Activated naive CD4-positive, alpha-beta T cell treated with anti-CD3 and anti-CD28 coated beads, Interleukin-2, amount 50 U/mL, for 24 hours (primary cell): ENCODE results near the gene PAGE3.

Source experiments
- H3K27ac Mint-ChIP-seq: one replicate; pipeline ENCODE4 v1.8.0; 2021; ENCODE audit warnings: mild to moderate bottlenecking, mixed read lengths
- H3K27me3 Mint-ChIP-seq: one replicate; pipeline ENCODE4 v1.8.0; 2021; ENCODE audit warnings: mixed read lengths
- H3K36me3 Mint-ChIP-seq: one replicate; pipeline ENCODE4 v1.8.0; 2021; ENCODE audit warnings: mixed read lengths
- H3K4me1 Mint-ChIP-seq: one replicate; pipeline ENCODE4 v1.8.0; 2021; ENCODE audit warnings: mixed read lengths
- H3K4me3 Mint-ChIP-seq: one replicate; pipeline ENCODE4 v1.8.0; 2021; ENCODE audit warnings: mild to moderate bottlenecking, mixed read lengths
- H3K9me3 Mint-ChIP-seq: one replicate; pipeline ENCODE4 v1.8.0; 2021; ENCODE audit warnings: mixed read lengths

The PAGE3 gene

DNA sequence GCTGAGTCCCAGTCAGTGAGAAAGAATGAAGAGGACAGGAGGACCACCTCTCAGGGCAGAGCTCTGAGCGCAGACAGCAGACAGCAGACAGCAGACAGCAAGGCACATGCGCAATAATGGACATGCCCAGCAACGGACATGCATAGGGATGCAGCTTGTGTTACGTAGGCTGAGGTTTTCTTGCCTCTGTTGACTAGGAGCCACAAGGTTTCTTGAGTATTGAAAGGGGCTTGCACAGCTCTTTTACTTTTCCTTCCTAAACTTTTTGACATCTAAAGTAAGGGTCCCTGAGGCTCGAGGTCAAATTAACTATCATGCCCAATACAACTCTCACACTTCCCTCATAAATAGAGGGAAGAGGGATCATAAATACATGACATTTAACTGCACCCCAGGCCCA lies at the start of gene PAGE3:
Gene PAGE3 (minus strand): TSS at position 101 of the 400 bp plus-strand sequence. CDS start 1,013 bp downstream, outside the sequence.
- H3K27ac Mint-ChIP-seq, result no peak within 1 kb of the TSS
- no peaks in the 10 kb centered on the region for H3K9me3 Mint-ChIP-seq
- no peaks in the 10 kb centered on the region for H3K4me1 Mint-ChIP-seq
- no peaks in the 10 kb centered on the region for H3K36me3 Mint-ChIP-seq
- H3K27me3 Mint-ChIP-seq, result no peaks in the 10 kb centered on the region
- no peak within 1 kb of the TSS for H3K4me3 Mint-ChIP-seq

- Mint-ChIP-seq H3K4me1 (no peaks in the 10 kb centered on the region), H3K9me3 (no peaks in the 10 kb centered on the region), H3K4me3 (no peak overlapping the region), H3K36me3 (no peaks in the 10 kb centered on the region), H3K27me3 (no peaks in the 10 kb centered on the region), H3K27ac (no peak overlapping the region)
Observed at GRCh38 chrX:55312655-55313054, 47.9 kb upstream of the PAGE3 start.

DNA sequence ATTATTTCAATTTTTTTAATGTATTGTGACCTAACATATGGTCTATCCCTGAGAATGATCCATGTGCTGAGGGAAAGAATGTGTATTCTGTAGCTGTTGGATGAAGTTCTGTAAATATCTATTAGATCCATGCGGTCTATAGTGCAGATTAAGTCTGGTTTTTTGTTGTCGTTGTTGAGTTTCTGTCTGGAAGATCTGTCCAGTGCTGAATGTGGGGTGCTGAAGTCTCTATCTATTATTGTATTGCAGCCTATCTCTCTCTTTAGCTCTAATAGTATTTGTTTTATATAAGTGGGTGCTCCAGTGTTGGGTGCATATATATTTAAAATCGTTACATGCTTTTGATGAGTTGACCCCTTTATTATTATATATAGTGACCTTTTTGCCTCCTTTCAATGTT lies 26.2 kb upstream of the PAGE3 start:
- no peak overlapping the region for H3K4me3 Mint-ChIP-seq
- no peaks in the 10 kb centered on the region for H3K36me3 Mint-ChIP-seq
- H3K4me1 Mint-ChIP-seq, result no peaks in the 10 kb centered on the region
- H3K27ac Mint-ChIP-seq, result no peak overlapping the region
- no peaks in the 10 kb centered on the region for H3K27me3 Mint-ChIP-seq
- no peaks in the 10 kb centered on the region for H3K9me3 Mint-ChIP-seq

DNA sequence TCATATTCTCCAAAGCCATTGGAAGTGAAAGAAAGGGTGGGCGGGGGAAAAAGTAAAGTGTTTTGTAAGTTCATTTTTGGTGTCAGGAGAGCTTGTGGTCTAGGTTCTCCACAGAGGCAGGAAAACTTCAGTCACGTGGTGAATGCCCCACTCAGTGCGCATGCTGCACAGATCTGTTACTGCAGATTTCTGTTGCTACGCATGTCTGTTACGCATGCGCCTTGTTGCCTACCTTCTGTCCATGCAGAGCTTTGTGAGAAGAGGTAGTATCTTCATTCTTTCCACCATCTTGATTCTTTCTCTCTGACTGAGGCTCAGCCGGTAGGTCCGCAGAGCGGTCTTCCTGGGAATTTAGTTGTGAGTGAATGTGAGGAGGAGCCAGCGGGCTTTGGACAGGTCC lies 15.1 kb upstream of the PAGE3 start:
- Mint-ChIP-seq H3K4me1 (no peaks in the 10 kb centered on the region), H3K27me3 (no peaks in the 10 kb centered on the region), H3K27ac (no peak overlapping the region), H3K9me3 (no peaks in the 10 kb centered on the region), H3K36me3 (no peaks in the 10 kb centered on the region), H3K4me3 (no peak overlapping the region)

DNA sequence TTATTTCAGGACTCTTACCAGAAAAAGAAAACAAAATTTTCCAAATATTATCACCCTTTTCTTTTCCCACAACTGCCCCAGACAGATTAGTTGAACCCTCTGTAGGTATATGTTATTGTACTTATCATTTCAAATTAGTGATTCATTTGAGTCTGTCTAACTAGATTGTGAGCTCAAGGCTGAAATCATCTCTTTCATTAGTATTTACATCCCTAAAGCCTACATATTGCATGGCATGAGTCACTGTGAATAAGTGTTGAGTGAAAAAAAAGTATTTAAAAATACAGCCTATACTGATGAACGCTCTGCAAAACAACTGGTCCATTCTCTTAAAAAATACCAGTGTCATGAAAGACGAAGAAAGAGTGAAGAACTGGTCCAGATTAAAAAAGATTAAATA lies 3.9 kb downstream of the PAGE3 start:
- no peaks in the 10 kb centered on the region for H3K9me3 Mint-ChIP-seq

DNA sequence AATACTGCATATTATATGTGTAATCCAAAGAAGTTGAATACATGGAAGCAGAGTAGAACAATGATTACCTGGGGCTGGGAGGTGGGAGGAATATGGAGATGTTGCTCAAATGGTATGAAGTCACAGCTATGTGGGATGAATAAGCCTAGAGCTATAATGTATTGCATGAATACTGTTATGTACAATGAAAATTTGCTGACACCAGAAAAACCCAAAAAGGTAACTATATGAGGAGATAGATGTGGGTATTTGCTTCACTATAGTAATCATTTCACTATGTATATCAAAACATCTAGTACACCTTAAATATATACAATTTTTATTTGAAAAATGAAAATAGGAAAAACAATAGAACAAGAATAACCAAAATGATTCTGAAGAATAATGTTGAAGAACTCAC lies 11.2 kb downstream of the PAGE3 start:
- Mint-ChIP-seq H3K36me3 (peaks cover 2% of the 10 kb centered on the region), H3K4me3 (no peak overlapping the region), H3K9me3 (no peaks in the 10 kb centered on the region), H3K27ac (no peak overlapping the region), H3K27me3 (no peaks in the 10 kb centered on the region), H3K4me1 (no peaks in the 10 kb centered on the region)

More for the DNA sequence above, 3.9 kb downstream of the PAGE3 start:
- H3K4me1 Mint-ChIP-seq, result no peaks in the 10 kb centered on the region
- no peaks in the 10 kb centered on the region for H3K27me3 Mint-ChIP-seq
- no peak overlapping the region for H3K4me3 Mint-ChIP-seq
- H3K36me3 Mint-ChIP-seq, result no peaks in the 10 kb centered on the region
- no peak overlapping the region for H3K27ac Mint-ChIP-seq

DNA sequence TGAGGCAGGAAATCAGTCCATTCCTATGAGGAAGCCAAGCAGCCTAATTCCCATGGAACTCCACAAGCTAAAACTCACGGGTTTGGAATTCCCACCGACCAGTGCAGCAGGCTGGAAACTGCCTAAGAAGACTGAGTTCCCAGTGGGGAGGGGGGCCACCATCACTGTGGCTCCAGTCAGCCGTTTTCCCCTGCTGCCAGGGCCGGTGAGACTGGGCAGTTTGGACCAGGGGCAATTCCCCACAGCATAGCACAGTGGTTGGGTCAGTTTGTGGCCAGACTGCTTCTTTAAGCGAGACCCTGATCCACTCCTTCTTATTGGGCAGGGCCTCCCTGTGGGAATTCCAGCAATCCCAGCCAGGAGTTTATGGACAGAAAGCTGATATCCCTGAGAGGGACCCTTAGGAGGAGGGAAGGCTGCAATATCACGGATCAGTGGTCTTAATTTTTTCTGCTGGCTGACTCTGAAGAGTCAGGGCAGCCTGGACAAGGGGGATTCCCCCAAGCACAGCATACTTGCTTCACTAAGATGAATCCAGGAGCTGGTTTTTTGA lies 23.9 kb downstream of the PAGE3 start:
- H3K36me3 Mint-ChIP-seq, result no peaks in the 10 kb centered on the region
- H3K27ac Mint-ChIP-seq, result no peak overlapping the region
- H3K4me3 Mint-ChIP-seq, result no peak overlapping the region
- no peaks in the 10 kb centered on the region for H3K4me1 Mint-ChIP-seq
- H3K9me3 Mint-ChIP-seq, result no peaks in the 10 kb centered on the region
- H3K27me3 Mint-ChIP-seq, result peaks cover 1% of the 10 kb centered on the region

DNA sequence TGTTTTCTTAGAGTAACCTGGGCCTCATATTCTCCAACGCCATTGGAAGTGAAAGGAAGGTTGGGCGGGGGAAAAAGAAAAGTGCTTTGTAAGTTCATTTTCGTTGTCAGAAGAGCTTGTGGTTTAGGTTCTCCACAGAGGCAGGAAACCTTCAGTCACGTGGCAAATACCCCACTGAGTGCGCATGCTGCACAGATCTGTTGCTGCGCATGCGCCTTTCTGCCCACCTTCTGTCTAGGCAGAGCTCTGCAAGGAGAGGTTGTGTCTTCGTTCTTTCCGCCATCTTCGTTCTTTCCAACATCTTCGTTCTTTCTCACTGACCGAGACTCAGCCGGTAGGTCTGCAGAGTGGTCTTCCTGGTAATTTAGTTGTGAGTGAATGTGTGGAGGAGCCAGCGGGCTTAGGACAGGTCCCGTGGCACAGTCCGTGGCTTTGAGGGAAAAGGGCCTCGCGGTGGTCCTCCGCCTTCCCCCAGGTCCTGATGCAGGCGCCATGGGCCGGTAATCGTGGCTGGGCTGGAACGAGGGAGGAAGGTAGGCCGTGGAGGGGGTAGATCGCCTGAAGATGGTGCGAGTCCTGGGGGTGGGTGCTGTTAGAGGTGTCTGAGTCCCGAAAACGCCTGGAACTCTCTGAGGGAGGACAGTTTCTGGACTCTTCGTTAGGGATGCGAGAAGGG lies 44.5 kb downstream of the PAGE3 start, which contains the start of gene PAGE5:
Gene PAGE5 (plus strand): TSS at position 228 of the 676 bp plus-strand sequence. CDS start 1,037 bp downstream, outside the sequence.
- Mint-ChIP-seq H3K9me3 (no peaks in the 10 kb centered on the region), H3K27me3 (no peaks in the 10 kb centered on the region), H3K4me1 (no peaks in the 10 kb centered on the region), H3K4me3 (no peak within 1 kb of the TSS), H3K27ac (no peak within 1 kb of the TSS), H3K36me3 (no peaks in the 10 kb centered on the region)

- Mint-ChIP-seq H3K27ac (no peak overlapping the region), H3K4me3 (no peak overlapping the region), H3K36me3 (no peaks in the 10 kb centered on the region), H3K27me3 (no peaks in the 10 kb centered on the region), H3K9me3 (no peaks in the 10 kb centered on the region), H3K4me1 (no peaks in the 10 kb centered on the region)
Observed at GRCh38 chrX:55213381-55213780, 51.3 kb downstream of the PAGE3 start.

- no peak overlapping the region for H3K4me3 Mint-ChIP-seq
- H3K27ac Mint-ChIP-seq, result no peak overlapping the region
- no peaks in the 10 kb centered on the region for H3K4me1 Mint-ChIP-seq
- no peaks in the 10 kb centered on the region for H3K27me3 Mint-ChIP-seq
- H3K9me3 Mint-ChIP-seq, result no peaks in the 10 kb centered on the region
- no peaks in the 10 kb centered on the region for H3K36me3 Mint-ChIP-seq
Observed at GRCh38 chrX:55210931-55211677, 53.6 kb downstream of the PAGE3 start.
